Smooth muscle cell (in vitro differentiated cells): Measurements from ENCODE around the gene AFF4. TPM values are rescaled to one million over a fixed set of nuclear protein-coding genes. Genes with fewer than 3 reads are reported as not detected.
A peak's percentile ranks its signal among the peaks of the same experiment; 100 is the strongest.
"Not testable (repeated sequence)": the region's sequence is repeated elsewhere in the genome, so short reads cannot be mapped to it uniquely, and the experiment has no call there.

Experiments
- DNase-seq: peaks from one replicate; lab custom pipeline; 2025; ENCODE audit not compliant: unreplicated experiment; lab: John Stamatoyannopoulos, UW
- H2AFZ ChIP-seq: fragments of 200-600 bp; sonication (generic); 2 replicates; pipeline ENCODE4 v1.6.0; 2016; ENCODE audit warnings: antibody characterized with exemption, low read depth, mild to moderate bottlenecking
- H3F3A ChIP-seq: fragments of 200-600 bp; sonication (generic); 2 replicates; pipeline ENCODE4 v1.6.0; 2017; ENCODE audit warnings: antibody characterized with exemption, low read depth
- H3K27ac ChIP-seq: fragments of 200-600 bp; sonication (generic); 2 replicates; pipeline ENCODE4 v1.5.1; 2016; ENCODE audit warnings: low read depth, mild to moderate bottlenecking
- H3K27me3 ChIP-seq: fragments of 200-600 bp; sonication (generic); 2 replicates; pipeline ENCODE4 v1.6.1; 2016; ENCODE audit warnings: low read depth, mild to moderate bottlenecking
- H3K36me3 ChIP-seq: fragments of 200-600 bp; sonication (generic); 2 replicates; pipeline ENCODE4 v1.5.1; 2016; ENCODE audit warnings: low read depth
- H3K4me1 ChIP-seq: fragments of 200-600 bp; sonication (generic); 2 replicates; pipeline ENCODE4 v1.5.1; 2016; ENCODE audit warnings: low read depth
- H3K4me2 ChIP-seq: fragments of 200-600 bp; sonication (generic); 2 replicates; pipeline ENCODE4 v1.6.0; 2016; ENCODE audit warnings: mild to moderate bottlenecking
- H3K4me3 ChIP-seq: fragments of 200-600 bp; sonication (generic); 2 replicates; pipeline ENCODE4 v1.5.1; 2016; ENCODE audit warnings: mild to moderate bottlenecking
- H3K79me2 ChIP-seq: fragments of 200-600 bp; sonication (generic); 2 replicates; pipeline ENCODE4 v1.6.0; 2016; ENCODE audit warnings: low read depth, mild to moderate bottlenecking
- H3K9ac ChIP-seq: fragments of 200-600 bp; sonication (generic); 2 replicates; pipeline ENCODE4 v1.6.0; 2016; ENCODE audit warnings: low read depth
- H3K9me3 ChIP-seq: fragments of 200-600 bp; sonication (generic); replicated peaks from 2 replicates; pipeline ENCODE4 v1.5.1; 2016; ENCODE audit warnings: low read depth
- H4K20me1 ChIP-seq: fragments of 200-600 bp; sonication (generic); 2 replicates; pipeline ENCODE4 v1.6.0; 2016; ENCODE audit warnings: low read depth
- WGBS: methylation state at CpG from one replicate; pipeline ENCODE4 v1.1.7; 2016; ENCODE audit warnings: low lambda C conversion rate; 5-methylcytosine and 5-hydroxymethylcytosine counted together
- polyA plus RNA-seq: library from polyadenylated mRNA; unstranded; fragments of >200 nt; fragmentation: Nextera tagmentation; extraction: Ambion mirVana; gene quantifications from 2 replicates; pipeline ENCODE4 v1.2.1, GENCODE V29; 2016
- total RNA-seq: library from RNA; depleted of rRNA; stranded (reverse); fragments of >200 nt; gene quantifications from 2 replicates; pipeline ENCODE4 v1.2.3, GENCODE V29; 2014
- TF ChIP-seq, protein P1 (sequence below): fragments of 200-600 bp; sonication (generic); IDR thresholded peaks from 2 replicates; pipeline ENCODE4 v1.5.1; 2017; ENCODE audit warnings: borderline replicate concordance, mild to moderate bottlenecking, antibody characterized with exemption; ENCODE audit not compliant: insufficient read depth, poor library complexity, severe bottlenecking

AFF4 gene, protein sequence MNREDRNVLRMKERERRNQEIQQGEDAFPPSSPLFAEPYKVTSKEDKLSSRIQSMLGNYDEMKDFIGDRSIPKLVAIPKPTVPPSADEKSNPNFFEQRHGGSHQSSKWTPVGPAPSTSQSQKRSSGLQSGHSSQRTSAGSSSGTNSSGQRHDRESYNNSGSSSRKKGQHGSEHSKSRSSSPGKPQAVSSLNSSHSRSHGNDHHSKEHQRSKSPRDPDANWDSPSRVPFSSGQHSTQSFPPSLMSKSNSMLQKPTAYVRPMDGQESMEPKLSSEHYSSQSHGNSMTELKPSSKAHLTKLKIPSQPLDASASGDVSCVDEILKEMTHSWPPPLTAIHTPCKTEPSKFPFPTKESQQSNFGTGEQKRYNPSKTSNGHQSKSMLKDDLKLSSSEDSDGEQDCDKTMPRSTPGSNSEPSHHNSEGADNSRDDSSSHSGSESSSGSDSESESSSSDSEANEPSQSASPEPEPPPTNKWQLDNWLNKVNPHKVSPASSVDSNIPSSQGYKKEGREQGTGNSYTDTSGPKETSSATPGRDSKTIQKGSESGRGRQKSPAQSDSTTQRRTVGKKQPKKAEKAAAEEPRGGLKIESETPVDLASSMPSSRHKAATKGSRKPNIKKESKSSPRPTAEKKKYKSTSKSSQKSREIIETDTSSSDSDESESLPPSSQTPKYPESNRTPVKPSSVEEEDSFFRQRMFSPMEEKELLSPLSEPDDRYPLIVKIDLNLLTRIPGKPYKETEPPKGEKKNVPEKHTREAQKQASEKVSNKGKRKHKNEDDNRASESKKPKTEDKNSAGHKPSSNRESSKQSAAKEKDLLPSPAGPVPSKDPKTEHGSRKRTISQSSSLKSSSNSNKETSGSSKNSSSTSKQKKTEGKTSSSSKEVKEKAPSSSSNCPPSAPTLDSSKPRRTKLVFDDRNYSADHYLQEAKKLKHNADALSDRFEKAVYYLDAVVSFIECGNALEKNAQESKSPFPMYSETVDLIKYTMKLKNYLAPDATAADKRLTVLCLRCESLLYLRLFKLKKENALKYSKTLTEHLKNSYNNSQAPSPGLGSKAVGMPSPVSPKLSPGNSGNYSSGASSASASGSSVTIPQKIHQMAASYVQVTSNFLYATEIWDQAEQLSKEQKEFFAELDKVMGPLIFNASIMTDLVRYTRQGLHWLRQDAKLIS
- total RNA-seq (137 TPM in 2 replicates), polyA plus RNA-seq (27.8 and 43.4 TPM in 2 replicates)

DNA sequence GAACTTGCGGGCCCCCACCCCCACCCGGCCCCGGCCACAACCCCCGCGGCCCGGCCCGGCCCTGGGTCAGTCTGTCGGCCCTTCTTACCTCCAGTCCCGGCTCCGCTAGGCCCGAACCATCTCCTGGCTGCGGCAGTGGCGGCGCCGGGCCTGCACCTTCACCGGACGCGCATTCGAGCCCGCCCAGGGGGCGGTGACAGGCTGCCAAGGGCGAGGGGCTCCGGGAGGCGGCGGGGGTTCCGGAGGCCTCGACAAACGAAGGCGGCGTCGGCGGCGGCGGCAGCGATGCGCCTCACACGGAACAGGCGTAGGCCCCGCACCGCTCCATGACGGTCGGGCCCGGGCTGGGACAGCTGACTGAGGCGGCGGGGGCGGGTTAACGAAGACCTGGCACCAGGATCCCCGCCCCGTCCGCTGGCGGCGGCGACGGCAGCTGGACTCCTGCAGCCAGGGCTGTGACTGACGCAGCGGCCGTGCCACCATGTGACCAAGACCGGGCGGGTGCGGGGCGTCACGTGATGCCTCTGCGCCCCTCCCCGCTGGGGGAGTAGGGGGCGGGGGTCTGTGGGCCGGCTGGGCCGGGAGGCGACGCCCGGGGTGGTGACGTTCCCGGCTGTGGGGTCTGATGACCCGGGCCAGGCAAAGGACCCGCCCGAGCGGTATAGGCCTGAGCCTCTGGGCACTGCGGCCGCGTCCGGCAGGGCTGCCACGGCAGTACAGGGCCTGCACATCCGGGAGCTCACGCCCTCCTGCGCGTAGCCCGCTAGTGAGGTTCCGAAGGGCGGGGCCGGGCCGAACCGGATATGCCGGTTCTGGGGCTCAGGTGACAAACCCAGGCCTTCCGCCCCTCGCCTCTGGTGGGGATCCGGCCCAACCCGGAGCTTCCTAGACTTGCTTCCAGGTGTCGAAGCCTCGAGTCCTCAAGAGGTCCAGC is at the start of gene AFF4:
Gene AFF4, minus strand, starts transcription at position 464 of the 934 bp plus-strand sequence. CDS start 26,445 bp downstream, outside the sequence.
- WGBS, result 2% methylated on average over 47 of the region's 98 CpGs
- Histone ChIP-seq H3K9me3 (no peaks in the 10 kb centered on the region), H2AFZ (peak within 1 kb of the TSS; percentile 89), H3K27ac (peak within 1 kb of the TSS; percentile 100), H3K4me3 (peak within 1 kb of the TSS; percentile 87), H3K27me3 (no peaks in the 10 kb centered on the region), H3F3A (peaks cover 18% of the 10 kb centered on the region), H4K20me1 (peaks cover 42% of the 10 kb centered on the region), H3K4me1 (peaks cover 24% of the 10 kb centered on the region), H3K36me3 (no peaks in the 10 kb centered on the region), H3K79me2 (peaks cover 48% of the 10 kb centered on the region), H3K4me2 (peak within 1 kb of the TSS; percentile 95), H3K9ac (peak within 1 kb of the TSS; percentile 100)
- DNase-seq, result peak; percentile 92
- TF ChIP-seq, protein P1, sequence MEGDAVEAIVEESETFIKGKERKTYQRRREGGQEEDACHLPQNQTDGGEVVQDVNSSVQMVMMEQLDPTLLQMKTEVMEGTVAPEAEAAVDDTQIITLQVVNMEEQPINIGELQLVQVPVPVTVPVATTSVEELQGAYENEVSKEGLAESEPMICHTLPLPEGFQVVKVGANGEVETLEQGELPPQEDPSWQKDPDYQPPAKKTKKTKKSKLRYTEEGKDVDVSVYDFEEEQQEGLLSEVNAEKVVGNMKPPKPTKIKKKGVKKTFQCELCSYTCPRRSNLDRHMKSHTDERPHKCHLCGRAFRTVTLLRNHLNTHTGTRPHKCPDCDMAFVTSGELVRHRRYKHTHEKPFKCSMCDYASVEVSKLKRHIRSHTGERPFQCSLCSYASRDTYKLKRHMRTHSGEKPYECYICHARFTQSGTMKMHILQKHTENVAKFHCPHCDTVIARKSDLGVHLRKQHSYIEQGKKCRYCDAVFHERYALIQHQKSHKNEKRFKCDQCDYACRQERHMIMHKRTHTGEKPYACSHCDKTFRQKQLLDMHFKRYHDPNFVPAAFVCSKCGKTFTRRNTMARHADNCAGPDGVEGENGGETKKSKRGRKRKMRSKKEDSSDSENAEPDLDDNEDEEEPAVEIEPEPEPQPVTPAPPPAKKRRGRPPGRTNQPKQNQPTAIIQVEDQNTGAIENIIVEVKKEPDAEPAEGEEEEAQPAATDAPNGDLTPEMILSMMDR, result peak; percentile 4

DNA sequence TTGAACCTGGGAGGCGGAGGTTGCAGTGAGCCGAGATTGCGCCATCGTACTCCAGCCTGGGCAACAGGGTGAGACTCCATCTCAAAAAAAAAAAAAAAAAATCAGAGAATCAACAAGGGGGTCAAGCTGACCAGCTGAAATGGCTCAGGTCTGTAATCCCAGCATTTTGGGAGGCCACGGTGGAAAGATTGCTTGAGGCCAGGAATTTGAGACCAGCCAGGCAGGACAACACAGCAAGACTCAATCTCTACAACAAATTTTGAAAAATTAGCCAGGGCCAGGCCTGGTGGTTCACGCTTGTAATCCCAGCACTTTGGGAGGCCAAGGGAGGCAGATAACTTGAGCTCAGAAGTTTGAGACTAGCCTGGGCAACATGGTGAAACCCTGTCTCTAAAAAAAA is 45.0 kb upstream of the AFF4 start:
- H4K20me1 ChIP-seq, H2AFZ ChIP-seq, H3F3A ChIP-seq, H3K27ac ChIP-seq, H3K9ac ChIP-seq, H3K4me1 ChIP-seq, H3K36me3 ChIP-seq, H3K27me3 ChIP-seq, H3K4me3 ChIP-seq, DNase-seq, H3K9me3 ChIP-seq, H3K4me2 ChIP-seq: not testable (repeated sequence)
- WGBS, result 76% methylated on average over 6 of the region's 6 CpGs
- H3K79me2 ChIP-seq, result peaks cover 19% of the 10 kb centered on the region

DNA sequence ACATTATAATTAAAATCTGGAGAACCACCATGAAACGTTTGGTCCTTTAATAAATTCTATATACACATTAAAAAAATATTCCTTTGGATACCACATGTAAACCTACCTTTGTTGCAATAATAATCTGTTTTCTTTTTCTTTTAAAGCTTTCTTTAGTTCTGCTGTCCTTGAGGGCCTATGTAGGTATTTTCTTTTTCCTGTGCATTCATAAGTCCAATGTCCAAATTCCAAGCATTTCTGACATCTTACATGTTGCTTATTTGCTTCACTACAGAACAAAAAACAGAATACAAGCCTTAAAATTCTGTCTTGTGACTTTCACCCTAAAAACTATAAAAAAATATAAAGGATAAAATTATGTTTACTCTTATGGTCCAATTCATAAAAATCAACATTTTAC is 43.2 kb upstream of the AFF4 start:
- TF ChIP-seq, protein P1, result no peak
- Histone ChIP-seq H3K27me3 (no peaks in the 10 kb centered on the region), H3F3A (no peaks in the 10 kb centered on the region), H3K36me3 (no peaks in the 10 kb centered on the region), H4K20me1 (peaks cover 4% of the 10 kb centered on the region), H3K4me3 (no peak overlapping the region), H3K9ac (no peak overlapping the region), H2AFZ (no peak overlapping the region), H3K4me2 (no peak overlapping the region), H3K9me3 (no peaks in the 10 kb centered on the region), H3K4me1 (no peaks in the 10 kb centered on the region), H3K79me2 (peaks cover 8% of the 10 kb centered on the region), H3K27ac (no peak overlapping the region)
- no peak for DNase-seq
- WGBS, result 94% methylated on average over 1 of the region's 1 CpG
